MM.1S (cell line): Measurements from ENCODE around the gene PHPT1.
"Not testable (repeated sequence)": the region's sequence is repeated elsewhere in the genome, so short reads cannot be mapped to it uniquely, and the experiment has no call there.

Experiments
- DNase-seq: peaks from one replicate; pipeline ENCODE4 v3.0.0-alpha.2; 2015
- H2AFZ ChIP-seq: fragments of 300-600 bp; sonication (generic); 2 replicates; pipeline ENCODE4 v1.6.0; 2016; ENCODE audit warnings: antibody characterized with exemption, low read length
- H3F3A ChIP-seq: fragments of 300-600 bp; sonication (generic); 2 replicates; pipeline ENCODE4 v1.6.1; 2016; ENCODE audit warnings: mild to moderate bottlenecking, antibody characterized with exemption, low read length, moderate library complexity, mixed read lengths; ENCODE audit not compliant: insufficient read depth
- H3K27ac ChIP-seq: fragments of 300-600 bp; sonication (generic); 2 replicates; pipeline ENCODE4 v1.5.1; 2016; ENCODE audit warnings: mild to moderate bottlenecking, low read length
- H3K27me3 ChIP-seq: fragments of 300-600 bp; sonication (generic); replicated peaks from 2 replicates; pipeline ENCODE4 v1.6.0; 2016; ENCODE audit warnings: low read length; ENCODE audit not compliant: insufficient read depth
- H3K36me3 ChIP-seq: fragments of 300-600 bp; sonication (generic); replicated peaks from 2 replicates; pipeline ENCODE4 v1.6.1; 2016; ENCODE audit warnings: mild to moderate bottlenecking, low read length, mixed read lengths; ENCODE audit not compliant: insufficient read depth
- H3K4me1 ChIP-seq: fragments of 300-600 bp; sonication (generic); 2 replicates; pipeline ENCODE4 v1.6.1; 2016; ENCODE audit warnings: low read length, mixed read lengths
- H3K4me2 ChIP-seq: fragments of 300-600 bp; sonication (generic); 2 replicates; pipeline ENCODE4 v1.6.0; 2016; ENCODE audit warnings: low read depth, low read length
- H3K4me3 ChIP-seq: fragments of 300-600 bp; sonication (generic); 2 replicates; pipeline ENCODE4 v1.5.1; 2016; ENCODE audit warnings: low read length, mixed read lengths
- H3K79me2 ChIP-seq: fragments of 300-600 bp; sonication (generic); 2 replicates; pipeline ENCODE4 v1.6.1; 2016; ENCODE audit warnings: mixed run types, low read length, mixed read lengths
- H3K9ac ChIP-seq: fragments of 300-600 bp; sonication (generic); 2 replicates; pipeline ENCODE4 v1.6.1; 2016; ENCODE audit warnings: low read length, mixed read lengths
- H3K9me2 ChIP-seq: fragments of 300-600 bp; sonication (generic); replicated peaks from 2 replicates; pipeline ENCODE4 v1.6.1; 2016; ENCODE audit warnings: mild to moderate bottlenecking, low read length, mixed read lengths; ENCODE audit not compliant: insufficient read depth
- H3K9me3 ChIP-seq: fragments of 300-600 bp; sonication (generic); replicated peaks from 2 replicates; pipeline ENCODE4 v1.6.1; 2016; ENCODE audit warnings: mild to moderate bottlenecking, low read length, mixed read lengths; ENCODE audit not compliant: insufficient read depth
- H4K20me1 ChIP-seq: fragments of 300-600 bp; sonication (generic); 2 replicates; pipeline ENCODE4 v1.6.1; 2016; ENCODE audit warnings: mild to moderate bottlenecking, low read length, moderate library complexity, mixed read lengths; ENCODE audit not compliant: insufficient read depth
- EZH2 ChIP-seq: fragments of 300-600 bp; sonication (generic); optimal IDR thresholded peaks from 2 replicates; pipeline ENCODE3; 2017; ENCODE audit warnings: low read depth, mild to moderate bottlenecking, antibody characterized with exemption, low read length, mixed read lengths
- EZH2phosphoT487 ChIP-seq: fragments of 300-600 bp; sonication (generic); IDR thresholded peaks from 2 replicates; pipeline ENCODE4 v1.6.1; 2018; ENCODE audit warnings: antibody characterized with exemption, low read length
- TF ChIP-seq, protein P1 (sequence below): fragments of 300-600 bp; sonication (generic); IDR thresholded peaks from 2 replicates; pipeline ENCODE4 v1.5.1; 2016; ENCODE audit warnings: antibody characterized with exemption, low read length, mixed read lengths

PHPT1 gene

DNA sequence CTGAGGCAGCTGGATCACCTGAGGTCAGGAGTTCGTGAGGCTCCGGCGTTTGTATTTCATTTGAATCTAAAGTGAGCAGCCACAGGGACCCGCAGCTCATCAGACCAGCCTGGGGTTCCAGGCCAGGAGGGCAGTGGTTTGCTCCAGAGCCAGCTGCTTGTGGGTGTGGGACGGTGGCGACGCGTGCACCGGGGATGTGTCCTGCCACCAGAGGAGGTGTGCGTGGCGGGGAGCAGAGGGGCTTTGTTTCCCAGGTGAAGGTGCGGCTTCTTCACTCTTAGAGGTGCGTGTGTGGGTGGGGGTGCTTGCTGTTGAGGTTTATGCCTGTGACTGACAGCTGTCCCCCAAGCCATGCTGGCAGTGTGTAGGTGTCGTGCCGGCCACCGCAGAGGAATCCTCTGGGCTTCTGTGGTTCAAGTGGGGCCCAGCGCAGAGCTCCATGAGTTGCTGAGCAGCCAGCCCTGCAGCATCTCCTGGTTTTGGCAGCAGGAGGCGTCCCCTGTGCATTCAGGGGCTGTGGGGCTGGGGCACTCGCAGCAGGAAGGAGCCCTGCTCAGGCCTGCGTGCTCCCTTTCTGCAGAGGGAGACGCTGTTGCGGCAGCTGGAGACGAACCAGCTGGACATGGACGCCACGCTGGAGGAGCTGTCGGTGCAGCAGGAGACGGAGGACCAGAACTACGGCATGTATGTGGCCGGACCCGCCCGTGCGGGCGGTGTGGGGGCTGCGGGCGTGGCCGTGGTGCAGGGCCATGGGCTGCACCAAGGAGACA, 13.9 kb upstream of the PHPT1 start:
- TF ChIP-seq EZH2 (no peak), EZH2phosphoT487 (no peak)
- TF ChIP-seq, protein P1, sequence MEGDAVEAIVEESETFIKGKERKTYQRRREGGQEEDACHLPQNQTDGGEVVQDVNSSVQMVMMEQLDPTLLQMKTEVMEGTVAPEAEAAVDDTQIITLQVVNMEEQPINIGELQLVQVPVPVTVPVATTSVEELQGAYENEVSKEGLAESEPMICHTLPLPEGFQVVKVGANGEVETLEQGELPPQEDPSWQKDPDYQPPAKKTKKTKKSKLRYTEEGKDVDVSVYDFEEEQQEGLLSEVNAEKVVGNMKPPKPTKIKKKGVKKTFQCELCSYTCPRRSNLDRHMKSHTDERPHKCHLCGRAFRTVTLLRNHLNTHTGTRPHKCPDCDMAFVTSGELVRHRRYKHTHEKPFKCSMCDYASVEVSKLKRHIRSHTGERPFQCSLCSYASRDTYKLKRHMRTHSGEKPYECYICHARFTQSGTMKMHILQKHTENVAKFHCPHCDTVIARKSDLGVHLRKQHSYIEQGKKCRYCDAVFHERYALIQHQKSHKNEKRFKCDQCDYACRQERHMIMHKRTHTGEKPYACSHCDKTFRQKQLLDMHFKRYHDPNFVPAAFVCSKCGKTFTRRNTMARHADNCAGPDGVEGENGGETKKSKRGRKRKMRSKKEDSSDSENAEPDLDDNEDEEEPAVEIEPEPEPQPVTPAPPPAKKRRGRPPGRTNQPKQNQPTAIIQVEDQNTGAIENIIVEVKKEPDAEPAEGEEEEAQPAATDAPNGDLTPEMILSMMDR: no peak
- Histone ChIP-seq H4K20me1 (no peaks in the 10 kb centered on the region), H3K4me3 (no peak overlapping the region)

GRCh38 chr9:136835932-136836904, 13.0 kb upstream of the PHPT1 start:
- Histone ChIP-seq H3K9me3 (no peaks in the 10 kb centered on the region), H3K9me2 (no peaks in the 10 kb centered on the region), H3K36me3 (no peaks in the 10 kb centered on the region), H3K4me1 (no peaks in the 10 kb centered on the region), H3K79me2 (no peaks in the 10 kb centered on the region), H3K4me3 (no peak overlapping the region), H3K4me2 (no peak overlapping the region), H3K27me3 (no peaks in the 10 kb centered on the region), H2AFZ (no peak overlapping the region), H3K27ac (no peak overlapping the region), H4K20me1 (no peaks in the 10 kb centered on the region), H3F3A (peaks cover 1% of the 10 kb centered on the region; the same call in 1 of the 2 replicates), H3K9ac (no peak overlapping the region)
- DNase-seq: no peak
- TF ChIP-seq, protein P1: no peak
- TF ChIP-seq EZH2phosphoT487 (no peak), EZH2 (no peak)

More for the DNA sequence above, 13.9 kb upstream of the PHPT1 start:
- H3K36me3 ChIP-seq: no peaks in the 10 kb centered on the region
- no peak for DNase-seq
- no peak overlapping the region for H3K27ac ChIP-seq
- no peak overlapping the region for H2AFZ ChIP-seq
- H3F3A ChIP-seq: no peaks in the 10 kb centered on the region
- H3K9me2 ChIP-seq: no peaks in the 10 kb centered on the region
- no peaks in the 10 kb centered on the region for H3K79me2 ChIP-seq
- no peak overlapping the region for H3K4me2 ChIP-seq
- H3K9me3 ChIP-seq: no peaks in the 10 kb centered on the region
- no peak overlapping the region for H3K9ac ChIP-seq
- no peaks in the 10 kb centered on the region for H3K4me1 ChIP-seq
- H3K27me3 ChIP-seq: no peaks in the 10 kb centered on the region

- no peaks in the 10 kb centered on the region for H4K20me1 ChIP-seq
Measured at GRCh38 chr9:136837146-136837855, 11.9 kb upstream of the PHPT1 start.

DNA sequence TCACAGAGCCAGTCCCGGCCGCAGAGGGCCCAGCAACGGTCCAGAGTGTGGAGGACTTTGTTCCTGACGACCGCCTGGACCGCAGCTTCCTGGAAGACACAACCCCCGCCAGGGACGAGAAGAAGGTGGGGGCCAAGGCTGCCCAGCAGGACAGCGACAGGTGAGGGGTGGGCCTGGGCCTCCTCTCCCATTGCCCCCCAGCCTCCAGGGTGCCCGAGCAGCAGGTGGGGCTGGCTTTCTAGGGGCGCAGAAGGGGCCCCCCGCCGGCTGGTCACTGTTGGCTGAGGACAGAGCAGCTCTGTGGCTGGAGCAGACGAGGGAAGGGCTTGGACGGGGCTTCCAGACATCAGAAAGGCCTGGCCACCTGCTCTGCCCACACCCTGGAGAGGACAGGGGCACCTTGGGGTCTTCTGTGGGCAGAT, 11.3 kb upstream of the PHPT1 start:
- H3K9ac ChIP-seq, H3K9me3 ChIP-seq, H2AFZ ChIP-seq, H3K4me3 ChIP-seq, H3K27ac ChIP-seq, DNase-seq, H3K9me2 ChIP-seq, H4K20me1 ChIP-seq, H3K4me2 ChIP-seq, H3K4me1 ChIP-seq, H3K79me2 ChIP-seq, H3K27me3 ChIP-seq, H3F3A ChIP-seq, H3K36me3 ChIP-seq: not testable (repeated sequence)

More at GRCh38 chr9:136837146-136837855, 11.9 kb upstream of the PHPT1 start:
- DNase-seq: no peak
- Histone ChIP-seq H3K4me1 (peaks cover 7% of the 10 kb centered on the region; the same call in 1 of the 2 replicates), H3K9me3 (no peaks in the 10 kb centered on the region), H3K79me2 (no peaks in the 10 kb centered on the region), H3K9ac (no peak overlapping the region), H2AFZ (no peak overlapping the region), H3K27me3 (no peaks in the 10 kb centered on the region), H3K4me2 (no peak overlapping the region), H3K36me3 (no peaks in the 10 kb centered on the region), H3K9me2 (no peaks in the 10 kb centered on the region), H3K4me3 (no peak overlapping the region), H3K27ac (no peak overlapping the region), H3F3A (peaks cover 8% of the 10 kb centered on the region)
- TF ChIP-seq EZH2phosphoT487: no peak
- TF ChIP-seq EZH2: no peak
- TF ChIP-seq, protein P1: no peak
